CD4-positive, alpha-beta T cell treated with Interleukin-6 at 100 ng/mL for 8 hours (primary cell): ENCODE results near the gene TNFRSF12A.

Experiments used
- DNase-seq: peaks from one replicate; pipeline ENCODE4 v3.0.0-alpha.2; 2020; ENCODE audit warnings: mixed read lengths, low spot score

TNFRSF12A gene

GRCh38 chr16:2986623-2987188 lies 33.5 kb upstream of the TNFRSF12A start:
- DNase-seq = no peak

- DNase-seq = no peak
Measured at GRCh38 chr16:2987286-2987685, 32.9 kb upstream of the TNFRSF12A start.

- DNase-seq = no peak
Measured at GRCh38 chr16:2987833-2988232, 32.3 kb upstream of the TNFRSF12A start.

- DNase-seq = no peak
Measured at GRCh38 chr16:2988590-2989099, 31.5 kb upstream of the TNFRSF12A start.

GRCh38 chr16:2990891-2991290 lies 29.3 kb upstream of the TNFRSF12A start:
- DNase-seq = no peak

GRCh38 chr16:2991566-2992261 lies 28.5 kb upstream of the TNFRSF12A start:
- no peak for DNase-seq

GRCh38 chr16:2992383-2993081 lies 27.6 kb upstream of the TNFRSF12A start:
- no peak for DNase-seq

GRCh38 chr16:2996298-2996697 lies 23.9 kb upstream of the TNFRSF12A start:
- DNase-seq = no peak

- no peak for DNase-seq
Measured at GRCh38 chr16:2999929-3000328, 20.2 kb upstream of the TNFRSF12A start.

- no peak for DNase-seq
Measured at GRCh38 chr16:3000540-3000939, 19.6 kb upstream of the TNFRSF12A start.

GRCh38 chr16:3001316-3001715 lies 18.9 kb upstream of the TNFRSF12A start:
- no peak for DNase-seq

GRCh38 chr16:3003582-3004270 lies 16.4 kb upstream of the TNFRSF12A start:
- peak; percentile 99 for DNase-seq

GRCh38 chr16:3004319-3004718 lies 15.8 kb upstream of the TNFRSF12A start:
- DNase-seq = no peak

- DNase-seq = no peak
Measured at GRCh38 chr16:3004781-3005284, 15.3 kb upstream of the TNFRSF12A start.

- no peak for DNase-seq
Measured at GRCh38 chr16:3007059-3007956, 12.9 kb upstream of the TNFRSF12A start.

GRCh38 chr16:3007957-3008689 lies 12.0 kb upstream of the TNFRSF12A start:
- no peak for DNase-seq

GRCh38 chr16:3008690-3009037 lies 11.5 kb upstream of the TNFRSF12A start:
- no peak for DNase-seq

- DNase-seq = no peak
Measured at GRCh38 chr16:3009568-3010390, 10.4 kb upstream of the TNFRSF12A start.

- no peak for DNase-seq
Measured at GRCh38 chr16:3010510-3010909, 9.7 kb upstream of the TNFRSF12A start.

GRCh38 chr16:3012246-3012645 lies 7.9 kb upstream of the TNFRSF12A start:
- DNase-seq = no peak
